Heart right ventricle (tissue), 16 donors: ENCODE data around the gene KIR3DL1. TPM values are rescaled to one million over a fixed set of nuclear protein-coding genes. Genes with fewer than 3 reads are reported as not detected.
"Not testable (repeated sequence)": the region's sequence is repeated elsewhere in the genome, so short reads cannot be mapped to it uniquely, and the experiment has no call there.

Source experiments
- ATAC-seq, 8 donors: fragments of 200-7000 bp; cut with Tn5 transposase; one replicate each; pipeline ENCODE4 v1.9.1; 2020; ENCODE audit warnings: mild to moderate bottlenecking in 8 of 8, moderate library complexity in 8 of 8, moderate number of reproducible peaks in 1 of 8
- DNase-seq, 2 donors: peaks; one replicate each; pipeline ENCODE4 v3.0.0-alpha.2; 2020
- H3K27ac ChIP-seq, 10 donors: fragments of 200-600 bp; sonication (generic) in 2 of 10; one replicate each; pipeline versions ENCODE4 v1.5.0 to v1.8.0; 2020 to 2022; ENCODE audit warnings: mild to moderate bottlenecking in 3 of 10
- H3K27me3 ChIP-seq, 7 donors: fragments of 200-600 bp; one replicate each; pipeline ENCODE4 v1.8.0; 2021 to 2022; ENCODE audit warnings: mild to moderate bottlenecking in 2 of 7
- H3K36me3 ChIP-seq, 9 donors: fragments of 200-600 bp; sonication (generic) in 1 of 9; one replicate each; pipeline versions ENCODE4 v1.5.0 to v1.8.0; 2020 to 2022; ENCODE audit warnings: mild to moderate bottlenecking in 2 of 9
- H3K4me1 ChIP-seq, 9 donors: fragments of 200-600 bp; sonication (generic) in 1 of 9; one replicate each; pipeline versions ENCODE4 v1.5.0 to v1.8.0; 2020 to 2022; ENCODE audit warnings: mild to moderate bottlenecking in 4 of 9
- H3K4me3 ChIP-seq, 10 donors: fragments of 200-600 bp; sonication (generic) in 2 of 10; one replicate each; pipeline versions ENCODE4 v1.5.0 to v1.8.0; 2020 to 2022; ENCODE audit warnings: mild to moderate bottlenecking in 7 of 10, moderate library complexity in 2 of 10
- H3K9me3 ChIP-seq, 11 donors: fragments of 200-600 bp in 10 of 11; sonication (generic) in 2 of 11; one replicate each; pipeline versions ENCODE4 v1.5.0 to v1.8.0; 2013 to 2022; ENCODE audit warnings: mild to moderate bottlenecking in 2 of 11, control low read depth in 1 of 11, moderate library complexity in 1 of 11
- CTCF ChIP-seq, 9 donors: fragments of 200-600 bp; sonication (generic) in 2 of 9; IDR thresholded peaks; one replicate each; pipeline versions ENCODE4 v1.5.0 to v1.8.0; 2021 to 2022; ENCODE audit warnings: antibody characterized with exemption in 9 of 9, mild to moderate bottlenecking in 5 of 9, moderate library complexity in 1 of 9
- WGBS, 2 donors: extraction: QIAGEN DNeasy Blood & Tissue Kit; methylation state at CpG; one replicate each; pipeline ENCODE4 v1.1.7; 2013; ENCODE audit warnings: inconsistent platforms in 1 of 2; 5-methylcytosine and 5-hydroxymethylcytosine counted together
- intact Hi-C, 10 donors: fragments of 100-400 bp; cut with DNase I; formaldehyde crosslinking; loops; one replicate each; pipeline versions ENCODE4 v1.11.1 to v1.14.2; 2022
- polyA plus RNA-seq, 2 donors: library from polyadenylated mRNA; stranded (reverse); fragments of 200-250 nt; gene quantifications; one replicate each; pipeline ENCODE4 v1.2.3, GENCODE V29; 2013
- total RNA-seq, 10 donors: library from RNA; stranded (reverse); fragmentation: NEBNext Ultra II Directional in 3 of 10; extraction: Animal tissue kit (Norgen Biotek cat#: 25700) in 3 of 10; gene quantifications; one replicate each; pipeline versions ENCODE4 v1.2.1 to v1.2.4, GENCODE V29; 2021 to 2023
- donor health status: Arrhythmogenic right ventricular cardiomyopathy.
- donor health status: ischemic (EF 13 %, LVEDD 7.1; RV severe dilation, severe dysfunction).
- donor health status: healthy with polysubstance abuse.
- donor health status: DM: no; HTN: yes; CAD: no.
- donor health status: DM: no; HTN: no; CAD: no.
- donor health status: ischemic (EF 25% LVEDD 6.9; RV normal size, moderate dysfunction).
- donor health status: ischemic (EF 25% LVEDD 5.7; RV mildly dilated, moderate dysfunction).
- donor health status: healthy.
- donor health status: DM: yes; HTN: yes; CAD: no.
- donor health status: Ischemic cardiomyopathy.
- donor health status: ischemic (EF 35%, LVEDD 5.7; RV mildly dilated, moderate dysfunction).
- donor health status: nonischemic (EF 11% LVEDD 7.7; RV severe dilation, severe dysfunction).
- donor health status: DM: yes; HTN: yes; CAD: no.
- donor health status: PGD.
- donor health status: ischemic (EF 29% LVEDD 5.4; RV normal size, mild dysfunction).
- donor health status: nonischemic (EF 23%, LVEDD 6.1; RV moderate dilation, normal function).

The KIR3DL1 gene
- total and polyA plus RNA-seq, 12 donors = 0.13 to 0.90 (median 0.14) TPM; not detected in 9

GRCh38 chr19:54835126-54835525, 18.9 kb downstream of the KIR3DL1 start:
- DNase-seq, H3K27ac ChIP-seq, ATAC-seq, H3K4me1 ChIP-seq, intact Hi-C loops, H3K36me3 ChIP-seq, H3K27me3 ChIP-seq, H3K9me3 ChIP-seq, H3K4me3 ChIP-seq: not testable (repeated sequence)
- 79 to 84% methylated on average over 5 of the region's 5 CpGs for WGBS, 2 donors

GRCh38 chr19:54837522-54837921, 21.3 kb downstream of the KIR3DL1 start:
- H3K4me1 ChIP-seq, intact Hi-C loops, H3K9me3 ChIP-seq, H3K27me3 ChIP-seq, H3K27ac ChIP-seq, ATAC-seq, H3K36me3 ChIP-seq, DNase-seq, H3K4me3 ChIP-seq: not testable (repeated sequence)
- 60 to 65% methylated on average over 2 of the region's 2 CpGs for WGBS, 2 donors

- H3K4me3 ChIP-seq, H3K27me3 ChIP-seq, H3K9me3 ChIP-seq, H3K27ac ChIP-seq, DNase-seq, H3K36me3 ChIP-seq, H3K4me1 ChIP-seq, ATAC-seq: not testable (repeated sequence)
- WGBS, 2 donors = 62 to 64% methylated on average over 8 of the region's 8 CpGs
- intact Hi-C loops = loop anchor here in 1 of 10 donors (10.0 kb wide), 1 partner anchor 108 kb away; the partner anchor contains the start of gene KIR2DL3
Observed at GRCh38 chr19:54843171-54843570, 26.9 kb downstream of the KIR3DL1 start.

- 81 to 84% methylated on average over 14 to 16 of the region's 16 CpGs for WGBS, 2 donors
- not testable (repeated sequence) for H3K27me3 ChIP-seq
Observed at GRCh38 chr19:54850061-54850640, 33.9 kb downstream of the KIR3DL1 start, which contains the start of gene KIR3DL2. KIR3DL2 (plus strand) TSS chr19:54850443; CDS start chr19:54850476, 33 bp downstream.

GRCh38 chr19:54850930-54851329, 34.7 kb downstream of the KIR3DL1 start:
- 45 to 63% methylated on average over 2 of the region's 2 CpGs for WGBS, 2 donors
- no peak for DNase-seq
- no peaks in the 10 kb centered on the region for H3K36me3 ChIP-seq
- ATAC-seq = no peak
- TF ChIP-seq CTCF (IDR thresholded peaks at IDR 0.05) = no peak
- H3K9me3 ChIP-seq = peaks cover 0 to 8% (median 0%) of the 10 kb centered on the region in 11 donors
- peaks cover 0 to 9% (median 0%) of the 10 kb centered on the region in 7 donors for H3K27me3 ChIP-seq
- H3K4me3 ChIP-seq = no peak overlapping the region
- intact Hi-C loops = no loop called here
- H3K27ac ChIP-seq = no peak overlapping the region
- H3K4me1 ChIP-seq = no peaks in the 10 kb centered on the region

More at GRCh38 chr19:54850061-54850640, 33.9 kb downstream of the KIR3DL1 start, which contains the start of gene KIR3DL2:
- H3K4me1 ChIP-seq, H3K4me3 ChIP-seq, H3K36me3 ChIP-seq, H3K27ac ChIP-seq, DNase-seq, H3K9me3 ChIP-seq, ATAC-seq, intact Hi-C loops: not testable (repeated sequence)

GRCh38 chr19:54851353-54851752, 35.1 kb downstream of the KIR3DL1 start:
- Histone ChIP-seq H3K27ac (no peak overlapping the region), H3K9me3 (peaks cover 0 to 5% (median 0%) of the 10 kb centered on the region in 11 donors), H3K4me3 (no peak overlapping the region), H3K4me1 (no peaks in the 10 kb centered on the region), H3K36me3 (no peaks in the 10 kb centered on the region), H3K27me3 (peaks cover 0 to 9% (median 0%) of the 10 kb centered on the region in 7 donors)
- no peak for DNase-seq
- WGBS, 2 donors = 82 to 84% methylated on average over 7 of the region's 7 CpGs
- no peak for ATAC-seq
- TF ChIP-seq CTCF (IDR thresholded peaks at IDR 0.05) = no peak
- intact Hi-C loops = no loop called here

- ATAC-seq, H3K27me3 ChIP-seq, H3K36me3 ChIP-seq, H3K9me3 ChIP-seq, H3K4me3 ChIP-seq, H3K4me1 ChIP-seq, DNase-seq, H3K27ac ChIP-seq, intact Hi-C loops: not testable (repeated sequence)
- 47 to 68% methylated on average over 1 of the region's 1 CpG for WGBS, 2 donors
Observed at GRCh38 chr19:54855241-54855640, 39.0 kb downstream of the KIR3DL1 start.

GRCh38 chr19:54858476-54858875, 42.2 kb downstream of the KIR3DL1 start:
- ATAC-seq, H3K4me1 ChIP-seq, H3K27ac ChIP-seq, H3K9me3 ChIP-seq, DNase-seq, H3K36me3 ChIP-seq, intact Hi-C loops, H3K4me3 ChIP-seq, H3K27me3 ChIP-seq: not testable (repeated sequence)
- 54% methylated on average over 3 of the region's 3 CpGs for WGBS, 2 donors

- ATAC-seq, H3K4me1 ChIP-seq, H3K36me3 ChIP-seq, DNase-seq, H3K27me3 ChIP-seq, intact Hi-C loops, H3K27ac ChIP-seq, H3K4me3 ChIP-seq, H3K9me3 ChIP-seq: not testable (repeated sequence)
- WGBS, 2 donors = 66 to 74% methylated on average over 7 of the region's 7 CpGs
Observed at GRCh38 chr19:54859421-54859820, 43.2 kb downstream of the KIR3DL1 start.

GRCh38 chr19:54863459-54863858, 47.2 kb downstream of the KIR3DL1 start:
- H3K9me3 ChIP-seq, intact Hi-C loops, H3K27me3 ChIP-seq, H3K4me1 ChIP-seq, H3K36me3 ChIP-seq, ATAC-seq, H3K27ac ChIP-seq, H3K4me3 ChIP-seq, DNase-seq: not testable (repeated sequence)
- WGBS, 2 donors = 100% methylated on average over 1 of the region's 3 CpGs; no CpG with 5 or more reads in 1 of the 2 donors
